BLaER1 (cell line): Measurements from ENCODE around the gene ARHGEF28.

Experiments
- H3K27ac ChIP-seq: shearing (Covaris generic); formaldehyde crosslinking; 2 replicates; pipeline ENCODE4 v1.8.1; 2022
- H3K27me3 ChIP-seq: shearing (Covaris generic); formaldehyde crosslinking; 2 replicates; pipeline ENCODE4 v1.8.1; 2022
- H3K36me3 ChIP-seq: shearing (Covaris generic); formaldehyde crosslinking; 2 replicates; pipeline ENCODE4 v1.8.1; 2022
- H3K4me1 ChIP-seq: shearing (Covaris generic); formaldehyde crosslinking; 2 replicates; pipeline ENCODE4 v1.8.1; 2022
- H3K4me2 ChIP-seq: shearing (Covaris generic); formaldehyde crosslinking; 2 replicates; pipeline ENCODE4 v1.8.1; 2022
- H3K4me3 ChIP-seq: shearing (Covaris generic); formaldehyde crosslinking; 2 replicates; pipeline ENCODE4 v1.8.1; 2022
- H3K9ac ChIP-seq: shearing (Covaris generic); formaldehyde crosslinking; 2 replicates; pipeline ENCODE4 v1.8.1; 2022
- H3K9me3 ChIP-seq: shearing (Covaris generic); formaldehyde crosslinking; 2 replicates; pipeline ENCODE4 v1.8.1; 2022
- H4K20me1 ChIP-seq: shearing (Covaris generic); formaldehyde crosslinking; 2 replicates; pipeline ENCODE4 v1.8.1; 2022
- Cebpa-rat ChIP-seq: shearing (Covaris generic); IDR thresholded peaks from 2 replicates; pipeline ENCODE4 v1.8.1; 2022

ARHGEF28 gene

DNA sequence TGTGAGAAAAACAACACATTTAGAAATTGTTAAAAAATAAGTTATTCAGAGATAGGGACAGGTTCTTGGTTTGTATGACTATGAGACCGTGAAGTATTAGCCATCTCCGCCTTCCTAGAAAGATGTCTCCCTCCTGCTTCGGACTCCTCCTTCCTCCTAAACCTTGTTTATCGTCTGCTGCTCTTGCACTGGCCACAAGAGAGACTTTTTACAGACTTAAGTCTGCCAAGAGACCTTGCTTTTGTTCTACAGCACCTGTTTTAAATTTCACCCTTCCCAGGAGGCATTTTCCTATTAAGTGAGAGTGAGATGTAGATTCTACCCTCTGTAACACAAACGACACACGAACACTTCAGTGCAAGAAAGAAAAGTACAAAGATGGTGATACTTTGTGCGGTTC, 274.6 kb downstream of the ARHGEF28 start:
- no peaks in the 10 kb centered on the region for H3K27me3 ChIP-seq
- no peak overlapping the region for H3K4me3 ChIP-seq
- no peaks in the 10 kb centered on the region for H3K9me3 ChIP-seq
- TF ChIP-seq Cebpa-rat, result no peak
- no peak overlapping the region for H3K4me2 ChIP-seq
- H4K20me1 ChIP-seq, result no peaks in the 10 kb centered on the region
- peaks cover 25% of the 10 kb centered on the region for H3K4me1 ChIP-seq
- H3K36me3 ChIP-seq, result no peaks in the 10 kb centered on the region
- H3K27ac ChIP-seq, result no peak overlapping the region
- no peak overlapping the region for H3K9ac ChIP-seq

GRCh38 chr5:73901043-73901442, 275.0 kb downstream of the ARHGEF28 start:
- Histone ChIP-seq H3K4me3 (no peak overlapping the region), H3K27ac (no peak overlapping the region), H3K9ac (no peak overlapping the region), H3K9me3 (no peaks in the 10 kb centered on the region), H3K4me2 (no peak overlapping the region), H3K4me1 (peaks cover 20% of the 10 kb centered on the region), H3K27me3 (no peaks in the 10 kb centered on the region), H4K20me1 (no peaks in the 10 kb centered on the region), H3K36me3 (no peaks in the 10 kb centered on the region)
- no peak for TF ChIP-seq Cebpa-rat

- H3K4me1 ChIP-seq, result peaks cover 18% of the 10 kb centered on the region
- H3K9me3 ChIP-seq, result no peaks in the 10 kb centered on the region
- no peak overlapping the region for H3K9ac ChIP-seq
- no peak overlapping the region for H3K27ac ChIP-seq
- H3K4me3 ChIP-seq, result no peak overlapping the region
- H3K36me3 ChIP-seq, result no peaks in the 10 kb centered on the region
- no peak for TF ChIP-seq Cebpa-rat
- H4K20me1 ChIP-seq, result no peaks in the 10 kb centered on the region
- no peaks in the 10 kb centered on the region for H3K27me3 ChIP-seq
- no peak overlapping the region for H3K4me2 ChIP-seq
Observed at GRCh38 chr5:73901455-73901854, 275.5 kb downstream of the ARHGEF28 start.

- no peaks in the 10 kb centered on the region for H4K20me1 ChIP-seq
- no peak for TF ChIP-seq Cebpa-rat
- no peak overlapping the region for H3K4me2 ChIP-seq
- no peaks in the 10 kb centered on the region for H3K27me3 ChIP-seq
- H3K9me3 ChIP-seq, result no peaks in the 10 kb centered on the region
- no peak overlapping the region for H3K27ac ChIP-seq
- H3K9ac ChIP-seq, result no peak overlapping the region
- H3K36me3 ChIP-seq, result no peaks in the 10 kb centered on the region
- no peak overlapping the region for H3K4me3 ChIP-seq
- peaks cover 18% of the 10 kb centered on the region for H3K4me1 ChIP-seq
Observed at GRCh38 chr5:73902327-73903051, 276.5 kb downstream of the ARHGEF28 start.

DNA sequence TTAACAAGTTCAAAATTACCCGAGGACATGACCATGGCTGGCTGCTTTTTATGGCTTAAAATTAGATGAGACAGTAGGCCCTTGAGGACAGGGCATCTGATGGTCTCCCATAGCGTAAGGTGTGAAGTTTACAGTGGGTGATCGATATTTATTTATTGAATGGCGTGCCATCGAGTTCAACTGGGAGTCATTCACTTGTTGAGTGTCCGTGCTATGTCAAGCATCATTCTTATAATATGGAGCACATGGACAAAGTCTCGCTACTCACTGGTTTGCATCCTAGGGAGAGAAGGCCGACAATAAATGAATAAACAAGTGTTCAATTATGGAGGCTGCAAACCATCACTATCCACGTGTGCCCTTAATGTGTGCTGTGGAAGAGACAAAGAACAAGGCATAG, 277.2 kb downstream of the ARHGEF28 start:
- H3K27me3 ChIP-seq, result no peaks in the 10 kb centered on the region
- no peak for TF ChIP-seq Cebpa-rat
- H3K9me3 ChIP-seq, result no peaks in the 10 kb centered on the region
- H3K9ac ChIP-seq, result no peak overlapping the region
- H3K4me1 ChIP-seq, result peaks cover 14% of the 10 kb centered on the region
- H3K4me2 ChIP-seq, result no peak overlapping the region
- H4K20me1 ChIP-seq, result no peaks in the 10 kb centered on the region
- H3K4me3 ChIP-seq, result no peak overlapping the region
- no peak overlapping the region for H3K27ac ChIP-seq
- H3K36me3 ChIP-seq, result no peaks in the 10 kb centered on the region

DNA sequence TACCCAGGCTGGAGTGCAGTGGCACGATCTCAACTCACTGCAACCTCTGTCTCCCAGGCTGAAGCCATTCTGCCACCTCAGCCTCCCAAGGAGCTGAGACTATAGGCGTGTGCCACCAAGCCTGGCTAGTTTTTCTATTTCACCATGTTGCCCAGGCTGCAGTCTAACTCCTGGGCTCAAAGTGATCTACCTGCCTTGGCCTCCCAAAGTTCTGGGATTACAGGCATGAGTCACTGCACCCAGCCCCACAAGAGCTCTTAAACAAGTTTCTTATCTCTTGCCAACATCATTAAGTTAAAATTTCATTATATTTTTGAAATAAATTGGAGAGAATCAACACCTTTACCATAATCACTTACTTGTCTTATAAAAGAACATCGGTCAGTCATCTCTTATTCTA, 280.3 kb downstream of the ARHGEF28 start:
- Histone ChIP-seq H3K9ac (no peak overlapping the region), H3K27ac (no peak overlapping the region), H3K36me3 (no peaks in the 10 kb centered on the region), H3K4me3 (no peak overlapping the region), H3K9me3 (no peaks in the 10 kb centered on the region), H4K20me1 (no peaks in the 10 kb centered on the region), H3K4me1 (no peaks in the 10 kb centered on the region), H3K4me2 (no peak overlapping the region), H3K27me3 (no peaks in the 10 kb centered on the region)
- TF ChIP-seq Cebpa-rat, result no peak

DNA sequence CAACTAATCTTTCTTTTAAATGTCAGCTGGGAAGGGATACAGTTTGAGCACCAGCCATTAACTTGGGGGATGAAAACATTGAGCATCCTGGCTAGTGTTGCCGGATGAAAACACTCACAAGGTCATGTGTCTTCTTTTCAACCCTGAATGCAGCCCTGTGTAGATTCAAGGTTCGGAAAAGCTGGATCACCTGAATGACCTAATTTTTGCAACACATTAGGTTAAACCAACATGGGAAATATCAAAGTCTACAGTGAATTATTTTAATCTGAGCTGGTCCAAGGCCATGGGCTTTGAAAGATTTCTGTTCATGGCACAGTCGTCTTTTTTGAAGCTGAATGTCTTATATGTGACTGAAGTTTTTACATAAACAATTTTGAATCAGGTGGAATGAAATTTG, 281.2 kb downstream of the ARHGEF28 start:
- Histone ChIP-seq H3K9ac (no peak overlapping the region), H3K27ac (no peak overlapping the region), H3K4me1 (0 out of 2 replicates have a peak, but pooled peaks cover under 1% of the 10 kb centered on the region), H3K4me3 (no peak overlapping the region), H3K36me3 (no peaks in the 10 kb centered on the region), H3K4me2 (no peak overlapping the region), H3K27me3 (no peaks in the 10 kb centered on the region), H3K9me3 (no peaks in the 10 kb centered on the region), H4K20me1 (no peaks in the 10 kb centered on the region)
- TF ChIP-seq Cebpa-rat, result no peak

GRCh38 chr5:73908395-73908794, 282.4 kb downstream of the ARHGEF28 start:
- Histone ChIP-seq H3K9ac (no peak overlapping the region), H3K4me1 (peaks cover 12% of the 10 kb centered on the region), H3K27me3 (no peaks in the 10 kb centered on the region), H3K9me3 (no peaks in the 10 kb centered on the region), H3K4me3 (no peak overlapping the region), H3K4me2 (no peak overlapping the region), H3K27ac (no peak overlapping the region), H3K36me3 (no peaks in the 10 kb centered on the region), H4K20me1 (no peaks in the 10 kb centered on the region)
- no peak for TF ChIP-seq Cebpa-rat

DNA sequence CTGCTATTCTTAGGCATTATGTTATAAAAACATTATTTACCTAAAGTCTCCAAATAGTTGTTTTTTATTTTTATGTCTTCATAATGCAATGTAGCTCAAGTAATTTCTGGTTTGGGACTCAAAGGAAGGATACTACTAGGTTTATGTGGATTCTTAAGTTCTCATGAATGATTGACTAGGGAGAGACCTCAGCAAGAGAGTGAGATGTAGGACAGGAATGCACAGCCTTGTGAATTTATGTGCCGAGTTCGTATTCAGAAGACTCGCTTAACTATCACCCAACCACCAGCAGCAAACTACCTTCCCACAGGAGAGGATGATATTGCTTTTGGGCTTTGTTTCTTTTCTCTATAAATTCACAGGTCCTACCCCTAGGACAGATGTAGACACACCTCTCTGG, 282.9 kb downstream of the ARHGEF28 start:
- no peak overlapping the region for H3K27ac ChIP-seq
- peaks cover 12% of the 10 kb centered on the region for H3K4me1 ChIP-seq
- H4K20me1 ChIP-seq, result no peaks in the 10 kb centered on the region
- H3K9me3 ChIP-seq, result no peaks in the 10 kb centered on the region
- H3K36me3 ChIP-seq, result no peaks in the 10 kb centered on the region
- no peaks in the 10 kb centered on the region for H3K27me3 ChIP-seq
- no peak for TF ChIP-seq Cebpa-rat
- no peak overlapping the region for H3K4me2 ChIP-seq
- no peak overlapping the region for H3K4me3 ChIP-seq
- no peak overlapping the region for H3K9ac ChIP-seq

DNA sequence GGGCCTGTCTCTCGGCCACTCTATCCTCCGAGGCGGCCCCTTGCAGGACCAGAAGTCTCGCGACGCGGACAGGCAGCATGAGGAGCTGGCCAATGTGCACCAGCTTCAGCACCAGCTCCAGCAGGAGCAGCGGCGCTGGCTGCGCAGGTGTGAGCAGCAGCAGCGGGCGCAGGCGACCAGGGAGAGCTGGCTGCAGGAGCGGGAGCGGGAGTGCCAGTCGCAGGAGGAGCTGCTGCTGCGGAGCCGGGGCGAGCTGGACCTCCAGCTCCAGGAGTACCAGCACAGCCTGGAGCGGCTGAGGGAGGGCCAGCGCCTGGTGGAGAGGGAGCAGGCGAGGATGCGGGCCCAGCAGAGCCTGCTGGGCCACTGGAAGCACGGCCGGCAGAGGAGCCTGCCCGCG, 283.5 kb downstream of the ARHGEF28 start:
- H3K27ac ChIP-seq, result no peak overlapping the region
- H3K27me3 ChIP-seq, result no peaks in the 10 kb centered on the region
- H3K9me3 ChIP-seq, result no peaks in the 10 kb centered on the region
- no peak overlapping the region for H3K4me2 ChIP-seq
- peaks cover 12% of the 10 kb centered on the region for H3K4me1 ChIP-seq
- no peak overlapping the region for H3K4me3 ChIP-seq
- no peak for TF ChIP-seq Cebpa-rat
- no peak overlapping the region for H3K9ac ChIP-seq
- H3K36me3 ChIP-seq, result no peaks in the 10 kb centered on the region
- no peaks in the 10 kb centered on the region for H4K20me1 ChIP-seq
